Mesendoderm (in vitro differentiated cells): Measurements from ENCODE around the gene TNFRSF9.
A peak's percentile ranks its signal among the peaks of the same experiment; 100 is the strongest.

Source experiments
- DNase-seq: peaks from one replicate; pipeline ENCODE4 v3.0.0; 2013
- H2AK5ac ChIP-seq: 2 replicates; pipeline ENCODE4 v1.6.1; 2013; ENCODE audit warnings: low read length, inconsistent platforms
- H2BK120ac ChIP-seq: 2 replicates; pipeline ENCODE4 v1.6.1; 2013; ENCODE audit warnings: low read depth, mild to moderate bottlenecking, low read length, moderate library complexity, mixed read lengths
- H2BK15ac ChIP-seq: replicated peaks from 2 replicates; pipeline ENCODE4 v1.6.1; 2013; ENCODE audit warnings: low read depth, mild to moderate bottlenecking, moderate library complexity
- H2BK5ac ChIP-seq: 2 replicates; pipeline ENCODE4 v1.6.1; 2013; ENCODE audit warnings: low read length, inconsistent platforms
- H3K18ac ChIP-seq: 2 replicates; pipeline ENCODE4 v1.6.1; 2013; ENCODE audit warnings: mild to moderate bottlenecking, low read length, mixed read lengths
- H3K23ac ChIP-seq: one replicate; pipeline ENCODE4 v1.6.1; 2013; ENCODE audit warnings: low read length
- H3K27ac ChIP-seq: 2 replicates; pipeline ENCODE4 v1.5.1; 2013; ENCODE audit warnings: low read depth, mild to moderate bottlenecking, inconsistent platforms, low read length, moderate library complexity
- H3K27me3 ChIP-seq: 2 replicates; pipeline ENCODE4 v1.6.1; 2013; ENCODE audit warnings: low read length, control low read depth, mild to moderate bottlenecking, inconsistent platforms; ENCODE audit not compliant: insufficient read depth, poor library complexity
- H3K36me3 ChIP-seq: 2 replicates; pipeline ENCODE4 v1.6.1; 2013; ENCODE audit warnings: low read length, inconsistent platforms; ENCODE audit not compliant: control insufficient read depth, insufficient read depth
- H3K4ac ChIP-seq: one replicate; pipeline ENCODE4 v1.6.1; 2013; ENCODE audit warnings: low read depth, mild to moderate bottlenecking, low read length, moderate library complexity
- H3K4me1 ChIP-seq: 2 replicates; pipeline ENCODE4 v1.6.1; 2013; ENCODE audit warnings: low read depth, low read length, inconsistent platforms; ENCODE audit not compliant: control insufficient read depth
- H3K4me2 ChIP-seq: 2 replicates; pipeline ENCODE4 v1.6.1; 2013; ENCODE audit warnings: low read length
- H3K4me3 ChIP-seq: 2 replicates; pipeline ENCODE4 v1.5.1; 2013; ENCODE audit warnings: mild to moderate bottlenecking, low read length
- H3K56ac ChIP-seq: one replicate; pipeline ENCODE4 v1.6.1; 2013; ENCODE audit warnings: low read length
- H3K79me1 ChIP-seq: 2 replicates; pipeline ENCODE4 v1.6.1; 2013; ENCODE audit warnings: low read length, inconsistent platforms
- H3K79me2 ChIP-seq: 2 replicates; pipeline ENCODE4 v1.6.1; 2013; ENCODE audit warnings: mild to moderate bottlenecking, low read length; ENCODE audit not compliant: control insufficient read depth, insufficient read depth
- H3K9ac ChIP-seq: 2 replicates; pipeline ENCODE4 v1.6.1; 2013; ENCODE audit warnings: low read length, inconsistent platforms
- H4K5ac ChIP-seq: one replicate; pipeline ENCODE4 v1.6.1; 2013; ENCODE audit warnings: low read length
- H4K8ac ChIP-seq: one replicate; pipeline ENCODE4 v1.6.1; 2013; ENCODE audit warnings: low read depth, mild to moderate bottlenecking, control low read depth, low read length, moderate library complexity
- WGBS: extraction: QIAGEN DNeasy Blood & Tissue Kit; methylation state at CpG from one replicate; pipeline ENCODE4 v1.1.7; 2013; ENCODE audit warnings: low lambda C conversion rate, missing lambda C conversion rate; ENCODE audit not compliant: insufficient coverage; ENCODE audit errors: extremely low coverage; 5-methylcytosine and 5-hydroxymethylcytosine counted together

Gene TNFRSF9

DNA sequence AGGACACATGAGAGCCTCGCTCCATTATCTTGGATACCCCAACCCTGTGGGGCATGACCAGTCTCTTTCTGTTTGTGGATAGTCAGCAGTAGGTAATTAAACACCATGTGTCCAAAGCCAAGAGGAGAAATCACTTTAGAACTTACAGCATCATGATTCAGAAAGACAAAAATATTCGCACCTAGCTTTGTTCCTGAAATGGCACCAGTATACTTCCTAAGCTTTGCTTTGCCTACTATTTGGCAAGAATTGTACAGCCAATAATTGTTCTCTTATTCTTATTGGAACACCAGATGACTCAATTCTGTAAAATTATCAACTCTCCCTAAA is 24.2 kb downstream of the TNFRSF9 start:
- no peak overlapping the region for H3K4ac ChIP-seq
- no peak overlapping the region for H3K4me2 ChIP-seq
- no peaks in the 10 kb centered on the region for H3K79me1 ChIP-seq
- no peak overlapping the region for H2BK15ac ChIP-seq
- no peak overlapping the region for H2BK5ac ChIP-seq
- no peak overlapping the region for H3K9ac ChIP-seq
- no CpG with 5 or more reads among the region's 2 CpGs for WGBS
- H3K36me3 ChIP-seq, result no peaks in the 10 kb centered on the region
- DNase-seq, result no peak
- H2AK5ac ChIP-seq, result no peak overlapping the region
- H3K4me3 ChIP-seq, result no peak overlapping the region
- H3K79me2 ChIP-seq, result no peaks in the 10 kb centered on the region
- H3K18ac ChIP-seq, result no peak overlapping the region
- no peak overlapping the region for H4K8ac ChIP-seq
- H3K56ac ChIP-seq, result no peak overlapping the region
- H2BK120ac ChIP-seq, result no peak overlapping the region
- no peak overlapping the region for H3K27ac ChIP-seq
- no peak overlapping the region for H3K23ac ChIP-seq
- H3K27me3 ChIP-seq, result no peaks in the 10 kb centered on the region
- H3K4me1 ChIP-seq, result peaks cover 2% of the 10 kb centered on the region
- no peak overlapping the region for H4K5ac ChIP-seq

DNA sequence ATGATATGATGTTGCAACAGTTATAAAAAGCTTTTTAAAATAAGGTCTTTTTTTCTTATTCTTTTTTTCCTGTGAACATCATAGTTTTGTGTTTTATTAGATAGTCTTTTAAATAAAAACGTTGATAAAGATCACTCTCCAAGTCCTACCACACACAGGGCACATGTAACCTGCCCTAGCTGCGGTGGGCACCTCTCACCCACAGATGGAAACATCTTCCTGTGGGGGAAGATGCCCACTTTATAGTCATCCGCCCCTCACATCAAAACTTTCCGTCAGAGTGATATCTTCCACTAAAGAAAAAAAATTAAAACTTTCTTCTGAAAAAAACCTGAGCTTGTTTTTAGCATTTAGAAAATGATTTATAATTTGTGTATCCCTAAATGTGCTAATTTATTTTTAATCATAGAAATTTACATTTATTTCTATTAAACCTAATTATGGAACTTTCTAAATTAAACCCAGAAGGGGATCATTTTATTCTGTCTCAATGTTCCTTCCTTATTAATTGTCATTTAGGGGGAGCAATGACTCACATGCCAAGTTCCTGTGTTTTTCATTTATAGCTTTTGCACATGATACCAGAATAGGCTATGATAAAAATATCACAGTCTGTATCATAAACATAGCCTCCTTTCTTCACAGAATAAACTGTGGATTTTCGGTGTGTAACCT is 24.7 kb downstream of the TNFRSF9 start:
- no peaks in the 10 kb centered on the region for H3K79me1 ChIP-seq
- H2AK5ac ChIP-seq, result no peak overlapping the region
- H4K5ac ChIP-seq, result no peak overlapping the region
- H2BK120ac ChIP-seq, result no peak overlapping the region
- no peak overlapping the region for H4K8ac ChIP-seq
- no peaks in the 10 kb centered on the region for H3K79me2 ChIP-seq
- no peak overlapping the region for H3K4me3 ChIP-seq
- H3K56ac ChIP-seq, result no peak overlapping the region
- DNase-seq, result no peak
- H3K36me3 ChIP-seq, result no peaks in the 10 kb centered on the region
- no peak overlapping the region for H3K27ac ChIP-seq
- H3K27me3 ChIP-seq, result no peaks in the 10 kb centered on the region
- no peak overlapping the region for H2BK5ac ChIP-seq
- no peak overlapping the region for H2BK15ac ChIP-seq
- H3K4me1 ChIP-seq, result peaks cover 2% of the 10 kb centered on the region
- no CpG with 5 or more reads among the region's 5 CpGs for WGBS
- H3K4ac ChIP-seq, result no peak overlapping the region
- no peak overlapping the region for H3K18ac ChIP-seq
- no peak overlapping the region for H3K9ac ChIP-seq
- H3K4me2 ChIP-seq, result no peak overlapping the region
- no peak overlapping the region for H3K23ac ChIP-seq

DNA sequence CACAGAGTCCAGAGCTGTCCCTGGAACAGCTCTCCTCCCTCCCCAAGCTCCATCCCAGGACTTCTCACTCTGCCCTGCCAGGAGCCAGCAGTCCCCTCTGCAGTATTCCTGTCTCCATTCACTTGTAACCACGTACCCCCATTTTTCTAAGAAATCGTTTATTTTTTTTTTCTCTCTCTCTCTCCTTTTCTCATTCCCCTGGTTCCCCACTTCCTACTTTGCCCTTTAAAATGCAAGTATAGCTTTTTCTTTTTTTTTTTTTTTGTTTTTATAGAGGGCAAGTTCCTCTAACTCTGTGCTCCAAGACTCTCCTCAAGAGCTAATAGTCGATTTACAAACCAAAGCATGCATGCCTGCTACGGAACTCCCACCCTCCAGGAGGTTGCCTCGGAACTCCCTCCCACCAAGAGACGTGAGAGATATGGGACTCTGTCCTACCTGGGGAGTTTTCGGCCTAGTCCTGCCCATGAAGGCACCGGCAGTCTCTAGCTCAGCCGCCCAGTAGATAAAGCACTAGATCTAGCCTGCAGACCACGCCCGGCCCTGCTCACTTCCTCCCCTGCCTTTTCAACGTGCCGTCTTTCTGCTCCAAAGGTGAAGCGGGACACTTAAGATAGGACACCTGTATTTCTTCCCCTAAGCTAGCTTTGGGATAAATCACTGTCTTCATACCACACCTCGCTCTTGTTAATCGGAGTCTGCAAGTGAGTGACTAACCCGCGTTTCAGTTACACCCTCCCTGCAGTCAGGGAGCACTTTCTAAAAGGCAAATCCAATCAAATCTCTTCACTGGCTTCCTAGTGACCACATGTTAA is 27.7 kb downstream of the TNFRSF9 start:
- Histone ChIP-seq H3K4me1 (peaks cover 2% of the 10 kb centered on the region), H2AK5ac (no peak overlapping the region), H2BK120ac (no peak overlapping the region), H3K4ac (peak overlapping the region; percentile 49), H3K9ac (peak overlapping the region; percentile 49), H3K23ac (no peak overlapping the region), H3K79me1 (no peaks in the 10 kb centered on the region), H4K5ac (no peak overlapping the region), H3K79me2 (no peaks in the 10 kb centered on the region), H3K18ac (peak overlapping the region; percentile 84), H3K56ac (peak overlapping the region; percentile 70), H3K4me3 (no peak overlapping the region), H3K27me3 (no peaks in the 10 kb centered on the region), H4K8ac (no peak overlapping the region), H3K4me2 (no peak overlapping the region), H3K36me3 (no peaks in the 10 kb centered on the region), H3K27ac (peak overlapping the region; percentile 16), H2BK15ac (no peak overlapping the region), H2BK5ac (peak overlapping the region; percentile 67)
- WGBS, result no CpG with 5 or more reads among the region's 18 CpGs
- peak; percentile 67 for DNase-seq

DNA sequence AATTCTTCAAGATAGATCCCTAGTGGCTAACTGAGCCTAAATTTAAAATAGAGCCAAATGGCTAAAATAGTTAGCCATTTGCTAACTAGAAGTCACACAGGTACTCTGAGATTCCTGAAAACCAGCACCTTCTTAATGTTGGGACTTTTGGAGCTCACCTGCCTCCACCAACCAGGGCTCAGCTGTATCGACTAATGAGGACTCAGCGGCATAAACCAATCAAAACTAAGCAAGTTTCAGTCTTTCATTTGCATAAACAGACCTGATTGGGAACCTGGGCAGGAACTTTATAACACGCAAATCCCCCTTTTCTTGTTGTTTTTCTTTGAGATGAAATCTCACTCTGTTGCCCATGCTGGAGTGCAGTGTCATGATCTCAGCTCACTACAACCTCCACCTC is 28.5 kb downstream of the TNFRSF9 start:
- Histone ChIP-seq H3K27me3 (no peaks in the 10 kb centered on the region), H3K36me3 (no peaks in the 10 kb centered on the region), H2BK5ac (no peak overlapping the region), H3K4me2 (no peak overlapping the region), H4K8ac (no peak overlapping the region), H3K18ac (no peak overlapping the region), H3K4ac (peak overlapping the region; percentile 46), H2AK5ac (no peak overlapping the region), H3K4me3 (no peak overlapping the region), H3K79me2 (no peaks in the 10 kb centered on the region), H3K56ac (peak overlapping the region; percentile 8), H3K27ac (no peak overlapping the region), H2BK120ac (no peak overlapping the region), H3K79me1 (no peaks in the 10 kb centered on the region), H3K9ac (no peak overlapping the region), H3K4me1 (peaks cover 2% of the 10 kb centered on the region), H3K23ac (no peak overlapping the region), H4K5ac (no peak overlapping the region), H2BK15ac (no peak overlapping the region)
- no CpG with 5 or more reads among the region's 3 CpGs for WGBS
- no peak for DNase-seq

DNA sequence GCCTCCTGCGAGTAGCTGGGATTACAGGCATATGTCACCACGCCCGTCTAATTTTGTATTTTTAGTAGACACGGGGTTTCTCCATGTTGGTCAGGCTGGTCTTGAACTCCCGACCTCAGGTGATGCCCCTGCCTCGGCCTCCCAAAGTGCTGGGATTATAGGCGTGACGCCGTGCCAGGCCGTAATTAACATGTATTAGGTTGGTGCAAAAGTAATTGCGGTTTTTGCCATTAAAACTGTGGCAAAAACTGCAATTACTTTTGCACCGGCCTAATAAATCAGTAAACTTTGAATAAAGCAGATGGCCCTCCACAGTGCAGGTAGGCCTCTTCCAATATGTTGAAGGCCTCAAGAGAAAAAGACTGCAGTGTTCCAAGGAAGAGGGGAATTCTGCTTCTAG is 35.4 kb downstream of the TNFRSF9 start:
- H3K9ac ChIP-seq, result no peak overlapping the region
- H3K79me1 ChIP-seq, result no peaks in the 10 kb centered on the region
- H3K36me3 ChIP-seq, result no peaks in the 10 kb centered on the region
- no peak overlapping the region for H2AK5ac ChIP-seq
- WGBS, result no CpG with 5 or more reads among the region's 12 CpGs
- H2BK15ac ChIP-seq, result no peak overlapping the region
- H3K4me3 ChIP-seq, result no peak overlapping the region
- H3K27me3 ChIP-seq, result no peaks in the 10 kb centered on the region
- no peak overlapping the region for H3K4ac ChIP-seq
- no peaks in the 10 kb centered on the region for H3K79me2 ChIP-seq
- no peak overlapping the region for H2BK5ac ChIP-seq
- DNase-seq, result no peak
- no peak overlapping the region for H2BK120ac ChIP-seq
- no peak overlapping the region for H3K23ac ChIP-seq
- H3K27ac ChIP-seq, result no peak overlapping the region
- H3K4me2 ChIP-seq, result no peak overlapping the region
- no peak overlapping the region for H3K56ac ChIP-seq
- no peak overlapping the region for H3K18ac ChIP-seq
- H4K5ac ChIP-seq, result no peak overlapping the region
- H3K4me1 ChIP-seq, result no peaks in the 10 kb centered on the region
- H4K8ac ChIP-seq, result no peak overlapping the region
